GM21390 (cell line): ENCODE data around the gene ERI3.

Source experiments
- ATAC-seq: cut with Tn5 transposase; IDR thresholded peaks from one replicate; pipeline ENCODE4 v1.9.1; 2021; ENCODE audit not compliant: unreplicated experiment

The ERI3 gene

GRCh38 chr1:44239961-44240371, 115.1 kb downstream of the ERI3 start:
- ATAC-seq: no peak

DNA sequence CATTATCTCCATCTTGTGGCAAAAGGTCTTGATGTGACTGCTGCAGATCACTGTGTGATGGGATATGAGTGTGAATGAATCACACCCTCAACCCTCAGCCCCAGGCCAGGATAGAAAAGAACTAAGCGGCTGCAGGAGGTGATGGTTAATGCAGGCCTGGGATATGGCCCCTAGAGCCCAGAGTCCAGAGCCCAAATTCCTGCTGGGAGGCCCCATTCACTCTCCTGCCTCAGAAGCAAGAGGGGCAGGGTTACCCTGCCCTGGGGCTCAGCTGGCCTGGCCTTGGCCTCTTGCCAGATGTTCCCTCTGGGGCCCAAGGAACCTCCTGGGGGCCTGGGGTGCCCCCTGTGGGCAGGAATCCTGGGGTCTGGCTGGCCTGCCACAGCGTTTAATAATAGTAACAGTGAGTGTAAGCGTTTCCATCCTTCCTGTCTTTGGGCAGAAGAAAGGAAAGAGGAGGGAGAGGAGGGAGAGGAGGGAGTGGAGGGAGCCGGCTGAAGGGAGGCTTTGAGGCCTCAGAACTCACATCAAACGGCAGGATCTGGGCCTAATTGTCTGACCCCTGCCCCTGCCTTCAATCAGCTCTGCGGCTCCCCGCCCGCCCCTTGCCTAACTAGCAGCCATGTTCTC, 115.6 kb downstream of the ERI3 start:
- no peak for ATAC-seq

DNA sequence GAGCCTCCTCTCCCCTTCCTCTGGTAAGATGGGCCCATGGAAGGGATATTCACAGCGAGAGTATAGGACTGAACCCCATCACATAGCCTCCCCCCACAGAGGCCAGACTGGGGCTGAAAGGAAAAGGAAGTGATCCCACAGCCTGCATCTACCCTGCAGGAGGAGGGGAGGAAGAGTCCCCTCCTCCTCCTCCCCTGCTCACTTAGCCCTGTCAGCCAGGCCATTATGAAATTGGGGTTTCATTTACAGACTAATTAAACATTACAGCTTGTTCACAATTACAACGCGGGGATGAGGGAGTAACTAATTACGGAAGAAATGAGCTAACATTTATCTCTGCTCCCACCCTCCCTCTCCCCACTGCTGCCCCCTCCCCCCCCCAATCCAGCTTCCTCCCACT, 116.4 kb downstream of the ERI3 start:
- no peak for ATAC-seq

DNA sequence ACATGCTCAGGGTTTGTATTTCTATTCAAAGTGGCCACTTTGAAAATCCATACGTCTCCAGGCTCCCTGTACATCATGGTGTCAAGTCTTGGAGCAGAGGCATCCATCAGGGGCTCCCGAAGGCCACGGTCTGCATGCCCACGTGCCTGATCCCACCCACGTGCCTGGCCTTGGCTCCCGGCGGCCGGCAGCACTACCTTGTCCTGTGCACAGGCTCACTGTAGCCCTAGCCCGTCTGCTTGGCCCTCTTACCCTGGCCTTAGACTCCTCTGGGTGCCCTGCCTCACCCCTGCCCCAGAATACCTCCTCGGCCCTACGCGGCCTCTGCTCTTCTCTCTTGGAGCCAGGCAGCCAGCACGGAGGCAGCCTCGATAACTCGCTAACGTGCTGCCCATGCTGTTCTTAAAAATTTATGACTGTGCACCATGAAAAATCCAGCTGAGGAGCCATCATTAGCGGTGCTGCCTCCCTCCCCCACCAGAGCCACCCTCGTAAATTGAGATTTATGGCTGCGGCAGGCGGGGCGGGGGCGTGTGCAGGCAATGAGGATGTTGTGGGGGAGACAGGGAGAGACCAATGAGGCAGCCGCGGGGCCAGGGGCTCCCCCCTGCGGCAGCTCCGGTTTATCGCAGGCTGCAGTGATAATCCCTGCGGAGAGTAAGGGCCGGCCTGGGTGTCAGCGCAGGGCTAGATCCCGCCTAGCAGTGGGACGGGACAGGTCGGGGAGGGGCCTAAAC, 117.2 kb downstream of the ERI3 start:
- no peak for ATAC-seq

GRCh38 chr1:44236490-44237272, 118.4 kb downstream of the ERI3 start:
- no peak for ATAC-seq

- no peak for ATAC-seq
Measured at GRCh38 chr1:44235808-44236207, 119.2 kb downstream of the ERI3 start.

- no peak for ATAC-seq
Measured at GRCh38 chr1:44233593-44233992, 121.5 kb downstream of the ERI3 start.

GRCh38 chr1:44230796-44231195, 124.3 kb downstream of the ERI3 start:
- ATAC-seq: no peak

GRCh38 chr1:44229435-44230167, 125.5 kb downstream of the ERI3 start:
- ATAC-seq: no peak

DNA sequence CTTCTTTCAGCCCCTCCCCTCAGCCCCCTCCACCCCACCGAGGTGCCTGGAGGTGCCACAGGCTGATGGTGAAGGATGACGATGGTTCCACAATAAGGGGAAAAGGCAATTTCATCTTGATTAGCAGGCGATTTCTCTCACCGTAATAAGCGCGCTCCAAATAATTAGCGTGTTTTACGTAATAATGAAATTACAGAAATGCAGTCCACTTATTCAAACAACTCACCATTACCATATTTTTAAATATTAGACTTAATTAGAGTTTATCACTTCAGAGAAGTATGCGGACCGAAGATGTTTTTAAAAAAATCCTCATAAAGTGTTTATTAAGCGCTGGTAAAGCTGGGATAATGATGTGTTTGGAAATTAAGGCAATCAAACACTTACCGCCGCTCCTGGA, 126.8 kb downstream of the ERI3 start:
- no peak for ATAC-seq

DNA sequence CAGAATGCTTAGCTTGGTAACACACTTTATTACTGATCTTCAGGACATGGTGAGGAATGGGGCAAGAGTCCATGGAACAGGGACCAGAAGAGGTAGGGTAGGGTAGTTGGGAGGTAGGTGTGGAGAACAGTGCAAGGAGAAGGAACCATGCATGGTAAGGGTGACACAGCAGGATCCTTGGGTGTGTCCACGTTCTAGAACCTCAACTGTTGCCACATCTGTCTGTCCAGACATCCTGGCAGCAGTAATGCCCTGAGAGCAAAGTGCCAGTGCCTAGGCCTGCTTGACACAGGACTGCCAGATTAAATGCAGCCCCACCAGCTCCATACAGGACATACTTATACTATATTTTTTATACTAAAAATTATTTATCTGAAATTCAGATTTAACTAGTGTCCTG, 127.8 kb downstream of the ERI3 start:
- no peak for ATAC-seq

DNA sequence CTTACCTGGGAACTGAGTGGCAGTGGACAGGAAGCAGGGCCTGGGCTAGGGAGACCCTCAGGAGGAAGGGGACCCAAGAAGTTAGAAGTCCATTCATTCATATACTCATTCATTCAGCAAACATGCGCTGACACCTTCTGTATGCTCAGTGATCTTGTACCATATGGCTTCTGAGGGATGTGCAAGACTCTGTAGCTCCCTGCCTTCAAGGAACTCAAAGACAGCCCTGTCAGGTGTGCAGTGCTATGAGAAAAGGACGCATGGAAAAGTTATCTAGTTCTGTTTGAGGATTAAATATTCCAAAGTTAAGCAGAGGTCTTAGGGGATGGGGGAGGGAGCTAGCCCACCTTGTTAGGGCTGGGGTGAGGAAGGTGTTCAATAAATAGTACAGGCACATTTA, 129.3 kb downstream of the ERI3 start:
- no peak for ATAC-seq

DNA sequence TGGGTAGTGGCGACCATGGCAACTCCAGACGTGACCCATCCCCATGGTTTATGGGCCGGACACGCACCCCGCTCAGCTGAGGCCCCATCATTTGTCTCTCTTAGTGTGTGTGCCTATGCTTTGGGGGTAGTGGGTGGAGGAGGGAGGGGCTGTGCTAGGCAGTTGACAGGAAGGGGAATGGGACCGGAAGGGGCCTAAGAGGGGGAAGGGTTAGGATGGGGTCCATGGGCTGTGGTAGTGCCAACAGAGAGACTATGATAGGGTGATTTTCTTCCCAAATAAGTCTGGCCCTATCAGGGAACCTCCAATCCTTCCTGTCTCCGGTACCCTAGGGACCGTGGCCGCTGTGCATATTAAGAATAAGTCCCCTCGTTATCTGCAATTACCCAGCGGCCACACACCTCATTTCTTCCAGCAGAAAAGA, 131.9 kb downstream of the ERI3 start:
- no peak for ATAC-seq

DNA sequence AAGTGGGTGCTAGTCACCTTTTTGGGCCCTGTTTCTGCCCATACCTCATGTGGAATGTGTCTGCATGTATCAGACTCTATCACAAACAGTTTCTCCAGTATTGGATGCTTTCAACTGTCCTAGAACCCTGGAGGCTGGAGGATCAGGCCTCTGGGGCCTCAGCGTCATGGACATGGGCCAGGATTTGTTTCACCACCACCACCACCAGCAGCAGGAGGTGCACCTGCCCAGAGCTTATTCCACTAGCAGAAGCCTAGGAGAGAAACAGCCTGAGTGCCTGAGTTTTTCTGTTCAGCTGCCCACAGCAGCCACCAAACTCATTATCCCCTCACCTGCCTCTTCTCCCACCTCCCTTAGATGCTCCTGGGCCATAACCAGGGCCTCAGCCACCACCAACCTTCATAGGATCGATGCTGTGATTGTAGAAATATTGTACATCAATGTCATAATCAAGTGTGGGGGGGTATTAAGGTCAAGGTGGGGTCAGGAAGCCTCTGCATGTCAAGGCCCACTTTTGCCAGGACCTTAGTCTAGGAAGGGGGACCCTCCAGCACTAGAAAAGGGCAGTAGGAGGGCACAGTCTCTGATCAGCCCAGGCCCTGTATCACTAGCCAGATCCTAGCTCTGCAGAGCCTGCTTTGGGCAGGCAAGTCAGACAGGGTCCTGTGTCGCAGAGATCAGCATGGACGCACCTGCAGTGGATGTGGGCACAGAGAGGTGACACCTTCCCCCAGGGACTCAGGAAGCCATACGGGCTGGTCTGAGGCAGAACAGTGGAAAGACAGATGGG, 132.5 kb downstream of the ERI3 start:
- no peak for ATAC-seq

DNA sequence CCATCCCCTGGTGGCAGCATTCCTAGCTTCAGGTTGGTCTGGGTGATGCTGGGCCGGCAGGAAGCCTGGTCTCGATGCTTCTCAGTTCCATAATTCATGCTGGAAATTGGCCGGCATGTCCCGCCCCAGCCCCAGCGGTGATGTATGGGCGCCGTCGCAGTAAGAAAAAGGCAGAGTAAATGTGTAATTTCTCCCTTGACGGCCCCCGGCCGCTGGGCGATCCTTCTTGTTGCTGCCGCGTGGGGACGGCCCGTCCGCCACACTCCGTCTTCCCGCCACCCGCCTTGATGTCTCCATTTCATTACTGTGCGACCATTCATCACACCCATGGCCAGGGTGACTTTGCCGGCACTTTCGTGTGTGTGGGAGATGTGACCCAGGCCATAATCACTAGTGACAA, 133.3 kb downstream of the ERI3 start:
- no peak for ATAC-seq

DNA sequence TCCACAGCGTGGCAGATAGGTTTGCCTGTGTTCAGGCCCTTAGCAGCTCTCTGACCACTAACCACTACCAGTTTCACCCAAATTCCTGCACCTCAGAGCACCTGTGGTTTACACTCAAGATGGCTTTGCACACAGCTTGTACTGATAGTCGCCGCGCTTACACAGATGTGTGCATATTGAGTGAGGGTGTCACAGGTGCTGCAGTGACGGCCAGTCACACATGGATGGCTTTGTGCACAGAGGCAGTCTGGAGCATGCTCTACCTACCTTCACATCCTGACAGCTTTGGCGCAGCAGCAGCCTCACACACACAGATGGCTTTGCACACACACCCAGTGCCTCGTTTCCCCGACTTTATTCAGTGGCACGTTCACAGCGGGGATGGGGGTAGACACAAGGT, 134.3 kb downstream of the ERI3 start:
- no peak for ATAC-seq

DNA sequence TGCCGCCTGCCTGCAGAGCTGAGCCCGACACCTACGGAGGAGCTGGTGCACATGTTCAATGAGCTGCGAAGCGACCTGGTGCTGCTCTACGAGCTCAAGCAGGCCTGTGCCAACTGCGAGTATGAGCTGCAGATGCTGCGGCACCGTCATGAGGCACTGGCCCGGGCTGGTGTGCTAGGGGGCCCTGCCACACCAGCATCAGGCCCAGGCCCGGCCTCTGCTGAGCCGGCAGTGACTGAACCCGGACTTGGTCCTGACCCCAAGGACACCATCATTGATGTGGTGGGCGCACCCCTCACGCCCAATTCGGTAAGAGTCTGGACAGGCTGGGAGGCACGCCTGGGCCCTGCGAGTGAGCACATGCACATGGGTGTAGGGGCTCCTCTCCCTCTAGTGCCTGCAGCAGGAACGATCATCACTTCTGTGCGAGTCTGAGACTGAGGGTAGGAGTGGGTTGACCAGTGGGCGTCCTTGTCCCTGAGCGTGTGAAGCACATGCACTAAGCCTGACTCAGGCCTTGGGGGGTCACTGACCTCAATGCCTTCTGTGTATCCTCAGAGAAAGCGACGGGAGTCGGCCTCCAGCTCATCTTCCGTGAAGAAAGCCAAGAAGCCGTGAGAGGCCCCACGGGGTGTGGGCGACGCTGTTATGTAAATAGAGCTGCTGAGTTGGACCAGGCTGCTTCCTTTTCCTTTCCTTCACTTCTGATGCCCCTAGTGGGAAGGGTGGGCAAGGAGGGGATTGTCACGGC, 134.9 kb downstream of the ERI3 start:
- ATAC-seq: no peak

- ATAC-seq: no peak
Measured at GRCh38 chr1:44219301-44219626, 135.8 kb downstream of the ERI3 start.

- ATAC-seq: no peak
Measured at GRCh38 chr1:44218503-44219300, 136.4 kb downstream of the ERI3 start.
